Activated naive CD4-positive, alpha-beta T cell treated with anti-CD3 and anti-CD28 coated beads, Interleukin-2, amount 10 ng/mL, durations not matched to agents 7 days and 5 days (primary cell): ENCODE measurements around the gene TANC2.

Source experiments
- CTCF ChIA-PET: fragments of 350-600 bp; sonication (Branson Sonifier 250); formaldehyde crosslinking; loops from one replicate; lab custom pipeline; 2021; ENCODE audit warnings: antibody characterized with exemption; lab: Charles Lee
- DNase-seq: peaks from one replicate; pipeline ENCODE4 v3.0.0-alpha.2; 2020
- H3K27ac Mint-ChIP-seq: one replicate; pipeline ENCODE4 v1.8.0; 2021; ENCODE audit warnings: mild to moderate bottlenecking, moderate library complexity, mixed read lengths
- H3K27me3 Mint-ChIP-seq: one replicate; pipeline ENCODE4 v1.8.0; 2021; ENCODE audit warnings: mild to moderate bottlenecking, mixed read lengths
- H3K36me3 Mint-ChIP-seq: one replicate; pipeline ENCODE4 v1.8.0; 2021; ENCODE audit warnings: mixed read lengths
- H3K4me1 Mint-ChIP-seq: one replicate; pipeline ENCODE4 v1.8.0; 2021; ENCODE audit warnings: mixed read lengths
- H3K4me3 Mint-ChIP-seq: one replicate; pipeline ENCODE4 v1.8.0; 2021; ENCODE audit warnings: mild to moderate bottlenecking, moderate library complexity, mixed read lengths
- H3K9me3 Mint-ChIP-seq: one replicate; pipeline ENCODE4 v1.8.0; 2021; ENCODE audit warnings: mixed read lengths

The TANC2 gene

DNA sequence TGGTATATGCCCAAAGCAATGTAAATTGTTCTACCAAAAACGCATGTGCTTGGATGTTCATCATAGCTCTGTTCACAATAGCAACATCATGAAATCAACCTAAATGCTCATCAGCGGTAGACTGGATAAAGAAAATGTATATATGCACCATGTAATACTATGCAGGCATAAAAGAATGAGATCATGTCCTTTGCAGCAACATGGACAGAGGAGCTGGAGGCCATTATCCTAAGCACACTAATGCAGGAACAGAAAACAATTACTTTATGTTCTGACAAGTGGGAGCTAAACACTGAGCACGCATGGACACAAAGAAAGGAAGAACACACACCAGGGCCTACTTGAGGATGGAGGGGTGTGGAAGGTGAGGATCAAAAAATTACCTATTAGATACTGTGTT is 33.7 kb downstream of the TANC2 start:
- CTCF ChIA-PET, result no interaction called here
- no peaks in the 10 kb centered on the region for H3K4me1 Mint-ChIP-seq
- no peak overlapping the region for H3K4me3 Mint-ChIP-seq
- DNase-seq, result no peak
- no peak overlapping the region for H3K27ac Mint-ChIP-seq
- H3K27me3 Mint-ChIP-seq, result no peaks in the 10 kb centered on the region
- H3K36me3 Mint-ChIP-seq, result no peaks in the 10 kb centered on the region
- no peaks in the 10 kb centered on the region for H3K9me3 Mint-ChIP-seq

- Mint-ChIP-seq H3K9me3 (no peaks in the 10 kb centered on the region), H3K36me3 (no peaks in the 10 kb centered on the region), H3K4me3 (no peak overlapping the region), H3K27me3 (no peaks in the 10 kb centered on the region), H3K27ac (no peak overlapping the region), H3K4me1 (no peaks in the 10 kb centered on the region)
- no peak for DNase-seq
- CTCF ChIA-PET, result no interaction called here
These were observed 35.8 kb downstream of the TANC2 start for GRCh38 chr17:63001689-63002394.

DNA sequence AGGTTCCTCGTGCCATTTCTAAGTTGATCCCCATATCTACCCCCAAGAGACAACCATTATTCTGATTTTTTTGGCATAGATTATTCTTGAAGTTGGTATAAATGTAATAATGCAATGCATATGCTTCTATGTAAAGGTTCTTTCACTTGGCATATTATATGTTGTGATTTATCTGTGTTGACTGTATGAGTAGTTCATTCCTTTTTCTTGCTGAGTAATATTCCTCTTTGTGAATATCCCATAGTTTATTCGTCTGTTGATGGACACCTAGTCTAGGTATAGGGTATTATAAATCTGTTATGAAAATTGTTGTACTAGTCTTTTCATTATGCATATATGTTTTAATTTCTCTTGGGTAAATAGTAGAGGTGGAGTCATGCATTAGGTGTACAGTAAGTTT is 36.6 kb downstream of the TANC2 start:
- Mint-ChIP-seq H3K4me3 (no peak overlapping the region), H3K27ac (no peak overlapping the region), H3K9me3 (no peaks in the 10 kb centered on the region), H3K4me1 (no peaks in the 10 kb centered on the region), H3K36me3 (no peaks in the 10 kb centered on the region), H3K27me3 (no peaks in the 10 kb centered on the region)
- CTCF ChIA-PET, result no interaction called here
- no peak for DNase-seq

DNA sequence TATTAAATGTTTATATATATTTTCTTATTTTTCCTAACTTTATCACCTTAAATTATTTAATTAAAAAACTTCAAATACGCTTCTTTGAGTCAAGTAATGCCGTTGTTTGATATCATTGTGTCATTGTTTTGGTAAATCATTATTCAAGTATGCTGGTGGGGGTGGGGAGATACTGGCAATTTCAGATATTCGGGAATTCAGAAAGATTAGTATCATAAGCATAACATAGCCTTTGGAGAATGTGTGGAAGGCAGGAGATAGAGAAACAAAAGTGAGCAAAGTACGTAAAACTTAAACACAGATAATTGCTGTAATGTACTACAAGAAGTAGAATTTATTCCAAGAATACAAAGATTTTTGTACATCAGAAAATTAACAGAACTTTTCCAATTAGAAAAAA is 49.8 kb downstream of the TANC2 start:
- Mint-ChIP-seq H3K36me3 (peaks cover 3% of the 10 kb centered on the region), H3K4me1 (no peaks in the 10 kb centered on the region), H3K4me3 (no peak overlapping the region), H3K27me3 (no peaks in the 10 kb centered on the region), H3K27ac (no peak overlapping the region), H3K9me3 (no peaks in the 10 kb centered on the region)
- CTCF ChIA-PET, result no interaction called here
- no peak for DNase-seq
